ENCODE data around the gene SYTL1.
"Not testable (repeated sequence)": the region's sequence is repeated elsewhere in the genome, so short reads cannot be mapped to it uniquely, and the experiment has no call there.

SYTL1 gene

GRCh38 chr1:27380766-27381733 lies 39.2 kb downstream of the SYTL1 start:
- no peak for TF ChIP-seq CTCF (IDR thresholded peaks at IDR 0.05)
- H3K4me1 ChIP-seq: no peaks in the 10 kb centered on the region
- no peaks in the 10 kb centered on the region for H3K9me3 ChIP-seq (ENCODE audit: control insufficient read depth, low read length)
- H3K4me3 ChIP-seq (ENCODE audit: low read depth, low read length): no peak overlapping the region
- no peak overlapping the region for H3K9ac ChIP-seq
- H3K4me2 ChIP-seq (ENCODE audit: low read length): no peak overlapping the region
- no peaks in the 10 kb centered on the region for H3K36me3 ChIP-seq (ENCODE audit: control insufficient read depth, insufficient read depth, low read length)
- peak overlapping the region; percentile 11 for H2AFZ ChIP-seq
- no peaks in the 10 kb centered on the region for H3K27me3 ChIP-seq (ENCODE audit: control insufficient read depth, insufficient read depth, low read length)
- H3K79me2 ChIP-seq: no peaks in the 10 kb centered on the region
- H3K27ac ChIP-seq: no peak overlapping the region

- Histone ChIP-seq H3K9me3 (ENCODE audit: control insufficient read depth, low read length) (no peaks in the 10 kb centered on the region), H3K4me2 (ENCODE audit: low read length) (no peak overlapping the region), H3K27me3 (ENCODE audit: control insufficient read depth, insufficient read depth, low read length) (no peaks in the 10 kb centered on the region), H3K9ac (no peak overlapping the region), H3K27ac (no peak overlapping the region), H3K4me3 (ENCODE audit: low read depth, low read length) (no peak overlapping the region), H2AFZ (no peak overlapping the region), H3K36me3 (ENCODE audit: control insufficient read depth, insufficient read depth, low read length) (no peaks in the 10 kb centered on the region), H3K4me1 (no peaks in the 10 kb centered on the region), H3K79me2 (no peaks in the 10 kb centered on the region)
- TF ChIP-seq CTCF (IDR thresholded peaks at IDR 0.05): no peak
Measured at GRCh38 chr1:27381969-27382762, 40.3 kb downstream of the SYTL1 start.

DNA sequence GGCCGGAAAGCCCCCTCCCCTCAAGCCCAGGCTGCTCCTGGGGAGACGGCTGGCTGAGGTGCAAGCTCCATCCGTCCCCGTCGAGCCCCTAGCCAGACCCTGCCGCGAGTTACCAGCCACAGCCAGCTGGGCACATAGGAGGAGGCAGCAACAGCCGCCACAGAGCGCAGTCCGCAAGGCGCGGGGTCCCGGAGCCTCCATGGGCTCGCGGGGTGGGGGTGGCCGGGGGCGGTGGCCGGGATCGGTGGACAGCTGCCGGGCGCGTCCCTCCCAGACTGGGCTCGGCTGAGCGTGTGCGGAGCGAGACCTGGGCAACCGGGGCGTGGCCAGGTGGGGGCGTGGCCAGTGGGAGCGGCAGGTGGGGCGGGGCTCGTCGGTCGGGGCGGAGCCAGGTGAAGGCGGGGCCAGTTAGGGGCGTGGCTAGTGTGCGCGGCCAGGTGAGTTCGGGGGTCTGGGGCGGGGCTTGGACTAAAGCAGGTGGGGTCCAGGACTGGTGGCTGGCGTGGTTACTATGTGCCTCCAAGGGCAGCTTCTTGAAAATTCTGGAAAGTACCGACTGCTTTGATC lies 41.3 kb downstream of the SYTL1 start, which contains the start of gene CD164L2:
Gene CD164L2, minus strand, starts transcription at position 295 of the 567 bp plus-strand sequence. Its CDS starts 94 bp downstream, at position 201.
- no peak within 1 kb of the TSS for H3K27ac ChIP-seq
- no peak within 1 kb of the TSS for H3K4me3 ChIP-seq (ENCODE audit: low read depth, low read length)
- H3K79me2 ChIP-seq: no peaks in the 10 kb centered on the region
- no peak within 1 kb of the TSS for H3K9ac ChIP-seq
- no peaks in the 10 kb centered on the region for H3K36me3 ChIP-seq (ENCODE audit: control insufficient read depth, insufficient read depth, low read length)
- H3K9me3 ChIP-seq (ENCODE audit: control insufficient read depth, low read length): no peaks in the 10 kb centered on the region
- no peak within 1 kb of the TSS for H2AFZ ChIP-seq
- no peaks in the 10 kb centered on the region for H3K4me1 ChIP-seq
- no peaks in the 10 kb centered on the region for H3K27me3 ChIP-seq (ENCODE audit: control insufficient read depth, insufficient read depth, low read length)
- no peak for TF ChIP-seq CTCF (IDR thresholded peaks at IDR 0.05)
- H3K4me2 ChIP-seq (ENCODE audit: low read length): peak within 1 kb of the TSS; percentile 38

GRCh38 chr1:27383661-27384060 lies 41.8 kb downstream of the SYTL1 start:
- Histone ChIP-seq H2AFZ (no peak overlapping the region), H3K4me2 (ENCODE audit: low read length) (no peak overlapping the region), H3K27ac (no peak overlapping the region), H3K9me3 (ENCODE audit: control insufficient read depth, low read length) (no peaks in the 10 kb centered on the region), H3K4me3 (ENCODE audit: low read depth, low read length) (no peak overlapping the region), H3K27me3 (ENCODE audit: control insufficient read depth, insufficient read depth, low read length) (no peaks in the 10 kb centered on the region), H3K9ac (no peak overlapping the region), H3K36me3 (ENCODE audit: control insufficient read depth, insufficient read depth, low read length) (no peaks in the 10 kb centered on the region), H3K79me2 (no peaks in the 10 kb centered on the region), H3K4me1 (no peaks in the 10 kb centered on the region)
- no peak for TF ChIP-seq CTCF (IDR thresholded peaks at IDR 0.05)

- not testable (repeated sequence) for H3K9me3 ChIP-seq (ENCODE audit: control insufficient read depth, low read length); H3K4me2 ChIP-seq (ENCODE audit: low read length); H2AFZ ChIP-seq; H3K36me3 ChIP-seq (ENCODE audit: control insufficient read depth, insufficient read depth, low read length); H3K4me3 ChIP-seq (ENCODE audit: low read depth, low read length); H3K79me2 ChIP-seq; H3K4me1 ChIP-seq; H3K9ac ChIP-seq; H3K27me3 ChIP-seq (ENCODE audit: control insufficient read depth, insufficient read depth, low read length); H3K27ac ChIP-seq
Measured at GRCh38 chr1:27384797-27385196, 43.0 kb downstream of the SYTL1 start.
